ENCODE data around the gene LHFPL2. TPM values are rescaled to one million over a fixed set of nuclear protein-coding genes. Genes with fewer than 3 reads are reported as not detected.
"Not testable (repeated sequence)": the region's sequence is repeated elsewhere in the genome, so short reads cannot be mapped to it uniquely, and the experiment has no call there.

Gene LHFPL2
- total RNA-seq, 1 donor from 2014 or later: 33.1 TPM

DNA sequence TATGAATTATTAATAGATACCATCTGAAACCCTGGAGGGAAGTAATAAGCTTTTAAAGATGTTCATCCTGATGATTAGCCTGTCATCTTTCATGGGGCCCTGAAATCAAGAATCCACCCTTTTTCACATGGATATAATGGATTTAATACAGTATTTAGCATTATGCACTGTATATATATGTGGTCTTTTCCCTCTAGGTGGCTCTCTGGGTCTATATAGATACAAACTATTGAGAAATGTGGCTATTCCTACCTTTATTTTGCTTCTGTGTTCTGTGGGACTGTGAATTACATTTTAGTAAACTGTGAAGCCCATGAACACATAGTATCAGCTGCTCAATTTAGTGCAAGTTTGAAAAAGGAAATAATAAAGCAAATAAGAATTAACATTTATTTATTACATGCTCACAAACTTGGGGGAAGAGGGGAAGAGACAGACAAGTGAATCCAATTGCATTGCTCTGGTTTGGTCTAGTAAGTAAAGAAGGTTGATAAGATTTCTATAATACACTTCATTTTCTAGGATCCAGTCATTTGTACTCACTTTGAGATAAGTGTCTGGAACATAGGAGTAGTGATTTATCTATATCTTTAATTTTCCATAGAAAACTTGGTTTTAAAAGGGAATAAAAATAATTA is 176.0 kb downstream of the LHFPL2 start:
- no peak for DNase-seq (ENCODE audit: low read depth)
- TF ChIP-seq, protein P1, sequence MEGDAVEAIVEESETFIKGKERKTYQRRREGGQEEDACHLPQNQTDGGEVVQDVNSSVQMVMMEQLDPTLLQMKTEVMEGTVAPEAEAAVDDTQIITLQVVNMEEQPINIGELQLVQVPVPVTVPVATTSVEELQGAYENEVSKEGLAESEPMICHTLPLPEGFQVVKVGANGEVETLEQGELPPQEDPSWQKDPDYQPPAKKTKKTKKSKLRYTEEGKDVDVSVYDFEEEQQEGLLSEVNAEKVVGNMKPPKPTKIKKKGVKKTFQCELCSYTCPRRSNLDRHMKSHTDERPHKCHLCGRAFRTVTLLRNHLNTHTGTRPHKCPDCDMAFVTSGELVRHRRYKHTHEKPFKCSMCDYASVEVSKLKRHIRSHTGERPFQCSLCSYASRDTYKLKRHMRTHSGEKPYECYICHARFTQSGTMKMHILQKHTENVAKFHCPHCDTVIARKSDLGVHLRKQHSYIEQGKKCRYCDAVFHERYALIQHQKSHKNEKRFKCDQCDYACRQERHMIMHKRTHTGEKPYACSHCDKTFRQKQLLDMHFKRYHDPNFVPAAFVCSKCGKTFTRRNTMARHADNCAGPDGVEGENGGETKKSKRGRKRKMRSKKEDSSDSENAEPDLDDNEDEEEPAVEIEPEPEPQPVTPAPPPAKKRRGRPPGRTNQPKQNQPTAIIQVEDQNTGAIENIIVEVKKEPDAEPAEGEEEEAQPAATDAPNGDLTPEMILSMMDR (IDR thresholded peaks at IDR 0.05; ENCODE audit: insufficient read depth, low read length, poor library complexity, severe bottlenecking): peak; percentile 17
- no peaks in the 10 kb centered on the region for H3K36me3 ChIP-seq (ENCODE audit: control insufficient read depth, insufficient read depth, low read length)
- H3K4me3 ChIP-seq (ENCODE audit: low read depth, low read length): no peak overlapping the region
- no peaks in the 10 kb centered on the region for H3K27me3 ChIP-seq (ENCODE audit: control insufficient read depth, insufficient read depth, low read length)

DNA sequence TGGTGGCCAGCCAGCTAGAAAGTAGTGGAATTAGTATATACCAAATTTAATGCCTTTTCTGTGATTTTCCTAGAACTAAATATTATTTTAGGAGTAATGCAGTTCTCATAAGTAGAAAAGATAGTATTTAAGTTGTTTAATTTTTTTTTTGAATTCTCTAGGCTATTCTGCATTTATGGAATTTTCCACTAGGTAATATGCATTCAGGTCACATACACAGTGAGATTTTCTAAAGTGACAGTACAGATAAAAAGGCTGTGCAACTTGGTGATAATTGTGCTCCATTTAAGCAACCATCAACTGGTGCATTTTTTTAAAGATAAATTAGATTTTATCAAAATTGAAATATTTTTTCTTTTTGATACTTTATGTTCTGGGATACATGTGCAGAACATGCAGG is 176.7 kb downstream of the LHFPL2 start:
- no peaks in the 10 kb centered on the region for H3K36me3 ChIP-seq (ENCODE audit: control insufficient read depth, insufficient read depth, low read length)
- no peak for DNase-seq (ENCODE audit: low read depth)
- TF ChIP-seq, protein P1 (IDR thresholded peaks at IDR 0.05; ENCODE audit: insufficient read depth, low read length, poor library complexity, severe bottlenecking): no peak
- no peak overlapping the region for H3K4me3 ChIP-seq (ENCODE audit: low read depth, low read length)
- H3K27me3 ChIP-seq (ENCODE audit: control insufficient read depth, insufficient read depth, low read length): no peaks in the 10 kb centered on the region

DNA sequence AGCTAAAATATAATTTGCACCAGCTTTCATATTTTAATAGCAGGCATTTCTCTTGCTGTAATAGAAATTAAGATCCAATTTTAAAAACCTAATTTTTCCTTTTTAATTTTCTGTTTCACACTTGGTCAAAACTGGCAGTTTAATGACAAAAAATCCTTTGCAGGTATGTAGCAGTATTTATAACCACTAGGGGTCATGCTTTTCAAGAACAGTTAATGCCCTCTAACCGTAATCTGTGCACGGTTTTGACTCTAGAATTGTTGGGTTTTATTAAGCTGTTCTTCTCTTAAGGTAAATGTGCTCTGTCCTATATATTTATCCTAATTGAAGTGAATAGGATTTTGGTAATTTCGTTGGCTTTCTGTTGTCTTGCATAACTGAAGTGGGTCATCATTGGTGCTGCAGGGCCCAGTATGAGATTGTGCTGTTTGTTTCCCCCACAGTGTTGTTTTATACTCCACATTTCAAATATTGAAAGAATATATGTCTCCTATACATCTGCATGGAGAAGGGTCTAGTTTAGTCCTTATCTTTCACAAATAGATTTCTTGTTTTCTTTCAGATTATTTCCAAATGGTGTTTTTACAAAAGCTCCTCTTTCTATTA is 180.7 kb downstream of the LHFPL2 start:
- H3K36me3 ChIP-seq (ENCODE audit: control insufficient read depth, insufficient read depth, low read length): no peaks in the 10 kb centered on the region
- no peaks in the 10 kb centered on the region for H3K27me3 ChIP-seq (ENCODE audit: control insufficient read depth, insufficient read depth, low read length)
- DNase-seq (ENCODE audit: low read depth): peak; percentile 9
- no peak overlapping the region for H3K4me3 ChIP-seq (ENCODE audit: low read depth, low read length)
- TF ChIP-seq, protein P1 (IDR thresholded peaks at IDR 0.05; ENCODE audit: insufficient read depth, low read length, poor library complexity, severe bottlenecking): peak; percentile 70

DNA sequence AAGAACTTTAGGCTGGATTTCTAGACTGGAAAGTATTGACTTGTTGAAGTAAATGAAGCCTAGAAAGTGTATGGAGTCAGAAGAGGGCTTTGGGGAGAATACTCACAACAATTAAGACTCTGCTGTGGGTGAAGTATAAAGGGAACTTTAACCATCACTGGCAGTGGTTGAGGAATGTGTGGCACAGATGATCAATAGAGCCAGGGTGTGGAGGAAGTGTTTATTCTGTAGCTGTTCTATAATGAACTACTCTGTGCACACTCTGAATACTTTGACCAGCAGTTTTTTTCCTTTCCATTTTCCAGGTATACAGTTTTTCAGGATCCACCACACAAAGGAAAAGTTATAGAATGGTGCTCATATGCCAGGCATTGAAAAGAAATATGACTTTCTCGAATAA is 181.4 kb downstream of the LHFPL2 start:
- TF ChIP-seq, protein P1 (IDR thresholded peaks at IDR 0.05; ENCODE audit: insufficient read depth, low read length, poor library complexity, severe bottlenecking): no peak

DNA sequence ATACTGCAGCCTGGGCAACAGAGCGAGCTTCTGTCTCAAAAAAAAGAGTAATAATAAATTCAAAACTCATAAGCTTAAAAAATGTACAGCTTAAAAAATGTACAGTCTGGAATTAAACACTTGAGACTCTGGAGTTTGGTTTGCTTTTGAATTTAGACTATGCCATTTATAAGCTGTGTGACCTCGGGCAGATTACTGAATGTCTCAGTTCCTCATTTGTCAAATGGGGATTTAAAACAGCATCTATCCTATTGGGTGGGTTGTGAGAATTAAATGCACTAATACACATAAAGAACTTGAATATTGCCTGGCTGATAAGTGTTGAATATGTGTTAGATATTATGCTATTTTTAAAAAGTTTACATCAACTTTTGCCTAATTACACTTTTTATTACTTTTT is 189.7 kb downstream of the LHFPL2 start:
- TF ChIP-seq, protein P1 (IDR thresholded peaks at IDR 0.05; ENCODE audit: insufficient read depth, low read length, poor library complexity, severe bottlenecking): no peak
- DNase-seq (ENCODE audit: low read depth): no peak
- no peak overlapping the region for H3K4me3 ChIP-seq (ENCODE audit: low read depth, low read length)
- no peaks in the 10 kb centered on the region for H3K36me3 ChIP-seq (ENCODE audit: control insufficient read depth, insufficient read depth, low read length)
- H3K27me3 ChIP-seq (ENCODE audit: control insufficient read depth, insufficient read depth, low read length): no peaks in the 10 kb centered on the region

More for the DNA sequence above, 181.4 kb downstream of the LHFPL2 start:
- Histone ChIP-seq H3K4me3 (ENCODE audit: low read depth, low read length) (no peak overlapping the region), H3K36me3 (ENCODE audit: control insufficient read depth, insufficient read depth, low read length) (no peaks in the 10 kb centered on the region), H3K27me3 (ENCODE audit: control insufficient read depth, insufficient read depth, low read length) (no peaks in the 10 kb centered on the region)
- no peak for DNase-seq (ENCODE audit: low read depth)

DNA sequence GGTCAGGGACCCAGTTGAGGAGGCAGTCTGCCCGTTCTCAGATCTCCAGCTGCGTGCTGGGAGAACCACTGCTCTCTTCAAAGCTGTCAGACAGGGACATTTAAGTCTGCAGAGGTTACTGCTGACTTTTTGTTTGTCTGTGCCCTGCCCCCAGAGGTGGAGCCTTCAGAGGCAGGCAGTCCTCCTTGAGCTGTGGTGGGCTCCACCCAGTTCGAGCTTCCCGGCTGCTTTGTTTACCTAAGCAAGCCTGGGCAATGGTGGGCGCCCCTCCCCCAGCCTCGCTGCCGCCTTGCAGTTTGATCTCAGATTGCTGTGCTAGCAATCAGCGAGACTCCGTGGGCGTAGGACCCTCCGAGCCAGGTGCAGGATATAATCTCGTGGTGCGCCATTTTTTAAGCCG is 191.1 kb downstream of the LHFPL2 start:
- H3K27me3 ChIP-seq (ENCODE audit: control insufficient read depth, insufficient read depth, low read length); H3K4me3 ChIP-seq (ENCODE audit: low read depth, low read length); DNase-seq (ENCODE audit: low read depth); H3K36me3 ChIP-seq (ENCODE audit: control insufficient read depth, insufficient read depth, low read length): not testable (repeated sequence)
